ENCODE results near the gene ZFR. TPM values are rescaled to one million over a fixed set of nuclear protein-coding genes. Genes with fewer than 3 reads are reported as not detected.

The ZFR gene
- total RNA-seq, 1 donor from 2014 or later: 71.5 TPM

DNA sequence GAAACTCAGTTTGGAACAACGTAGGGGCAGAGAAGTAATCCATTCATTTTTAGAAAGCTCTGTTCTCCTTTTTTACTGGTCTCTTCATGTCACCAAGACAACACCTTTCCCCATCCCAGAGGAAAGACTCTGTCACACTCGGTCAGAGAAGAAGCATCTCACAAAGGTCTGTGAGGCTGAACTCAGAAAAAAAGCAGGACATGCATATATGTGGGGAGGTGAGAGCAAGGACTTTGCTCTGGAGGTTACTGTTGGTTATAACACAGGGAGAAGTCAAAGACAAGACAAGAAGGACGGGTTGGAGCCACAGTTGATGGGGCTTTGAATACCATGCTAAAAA is 112.6 kb downstream of the ZFR start:
- no peak for TF ChIP-seq CTCF (IDR thresholded peaks at IDR 0.05; ENCODE audit: unreplicated experiment)
- Mint-ChIP-seq H3K27me3 (ENCODE audit: low read depth) (no peaks in the 10 kb centered on the region), H3K9me3 (peaks cover 26% of the 10 kb centered on the region), H3K4me3 (no peak overlapping the region), H3K27ac (peak overlapping the region; percentile 65), H3K36me3 (no peaks in the 10 kb centered on the region), H3K4me1 (peaks cover 15% of the 10 kb centered on the region)
- no peak for DNase-seq (ENCODE audit: low spot score in 2 of 2, unreplicated experiment in 2 of 2)

DNA sequence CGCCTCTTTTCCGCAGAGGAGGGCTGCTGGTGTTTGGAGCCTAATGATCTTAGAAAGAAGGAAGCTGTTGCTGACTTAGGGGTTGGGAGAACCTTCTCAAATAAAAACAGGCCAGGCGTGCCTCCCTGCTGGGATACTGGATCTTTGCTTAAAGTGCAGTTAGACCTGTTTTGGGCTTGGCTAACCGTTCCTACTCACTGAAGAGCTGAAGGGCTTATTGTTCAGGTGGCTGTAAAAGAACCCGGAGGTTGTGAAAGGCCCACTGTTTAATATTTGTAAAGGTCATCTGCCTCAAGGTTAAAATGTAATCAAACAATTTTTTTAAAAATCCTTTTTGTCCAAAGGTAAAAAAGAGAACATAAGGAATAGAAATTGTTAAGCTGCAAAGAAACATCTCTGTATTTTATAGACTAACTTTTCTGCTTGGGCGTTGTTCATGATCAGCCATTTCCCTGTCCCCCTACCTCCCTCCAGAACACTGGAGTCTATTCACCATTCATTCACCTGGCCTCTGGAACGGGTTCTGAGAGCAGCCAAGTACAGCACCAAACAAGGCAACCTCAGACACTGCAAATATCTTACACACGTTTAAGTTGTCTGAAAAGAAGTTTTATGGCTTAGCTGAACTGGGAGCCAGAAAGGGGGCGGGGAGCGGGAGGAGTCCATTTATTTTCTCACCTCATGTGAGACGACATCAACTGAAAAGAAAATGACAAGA is 113.2 kb downstream of the ZFR start:
- DNase-seq (ENCODE audit: low spot score in 2 of 2, unreplicated experiment in 2 of 2): no peak
- no peaks in the 10 kb centered on the region for H3K27me3 Mint-ChIP-seq (ENCODE audit: low read depth)
- H3K4me3 Mint-ChIP-seq: no peak overlapping the region
- H3K4me1 Mint-ChIP-seq: peaks cover 15% of the 10 kb centered on the region
- no peaks in the 10 kb centered on the region for H3K36me3 Mint-ChIP-seq
- H3K9me3 Mint-ChIP-seq: peaks cover 22% of the 10 kb centered on the region
- no peak for TF ChIP-seq CTCF (IDR thresholded peaks at IDR 0.05; ENCODE audit: unreplicated experiment)
- peak overlapping the region; percentile 65 for H3K27ac Mint-ChIP-seq

GRCh38 chr5:32330126-32330971 is 114.2 kb downstream of the ZFR start:
- H3K9me3 Mint-ChIP-seq: peaks cover 12% of the 10 kb centered on the region
- H3K36me3 Mint-ChIP-seq: no peaks in the 10 kb centered on the region
- no peak overlapping the region for H3K4me3 Mint-ChIP-seq
- TF ChIP-seq CTCF (IDR thresholded peaks at IDR 0.05; ENCODE audit: unreplicated experiment): no peak
- H3K27ac Mint-ChIP-seq: no peak overlapping the region
- H3K4me1 Mint-ChIP-seq: peaks cover 15% of the 10 kb centered on the region
- DNase-seq (ENCODE audit: low spot score in 2 of 2, unreplicated experiment in 2 of 2): no peak
- no peaks in the 10 kb centered on the region for H3K27me3 Mint-ChIP-seq (ENCODE audit: low read depth)

DNA sequence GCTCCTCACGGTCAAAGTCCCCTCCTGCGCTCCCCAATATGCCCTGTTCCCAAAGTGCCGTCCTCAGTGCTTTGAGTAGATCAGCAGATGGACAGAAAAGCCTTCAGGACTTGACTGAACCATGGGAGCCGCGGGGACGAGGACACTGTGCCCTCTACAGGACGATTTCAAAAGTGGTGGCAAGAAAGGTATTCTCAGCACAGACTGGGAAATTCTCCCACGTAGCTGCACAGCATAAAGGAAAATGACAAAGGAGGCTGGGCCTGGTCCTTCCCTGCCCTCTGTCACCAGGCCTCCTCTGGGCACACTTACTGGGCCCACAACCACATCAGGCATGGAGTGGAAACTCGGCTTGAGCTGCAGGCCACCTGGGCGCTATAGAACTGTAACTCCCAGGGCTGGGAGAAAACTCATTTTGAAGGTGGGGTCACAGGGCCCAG is 115.1 kb downstream of the ZFR start:
- Mint-ChIP-seq H3K27ac (no peak overlapping the region), H3K4me3 (no peak overlapping the region), H3K9me3 (peaks cover 3% of the 10 kb centered on the region), H3K27me3 (ENCODE audit: low read depth) (no peaks in the 10 kb centered on the region), H3K36me3 (no peaks in the 10 kb centered on the region), H3K4me1 (peaks cover 15% of the 10 kb centered on the region)
- TF ChIP-seq CTCF (IDR thresholded peaks at IDR 0.05; ENCODE audit: unreplicated experiment): no peak
- no peak for DNase-seq (ENCODE audit: low spot score in 2 of 2, unreplicated experiment in 2 of 2)

DNA sequence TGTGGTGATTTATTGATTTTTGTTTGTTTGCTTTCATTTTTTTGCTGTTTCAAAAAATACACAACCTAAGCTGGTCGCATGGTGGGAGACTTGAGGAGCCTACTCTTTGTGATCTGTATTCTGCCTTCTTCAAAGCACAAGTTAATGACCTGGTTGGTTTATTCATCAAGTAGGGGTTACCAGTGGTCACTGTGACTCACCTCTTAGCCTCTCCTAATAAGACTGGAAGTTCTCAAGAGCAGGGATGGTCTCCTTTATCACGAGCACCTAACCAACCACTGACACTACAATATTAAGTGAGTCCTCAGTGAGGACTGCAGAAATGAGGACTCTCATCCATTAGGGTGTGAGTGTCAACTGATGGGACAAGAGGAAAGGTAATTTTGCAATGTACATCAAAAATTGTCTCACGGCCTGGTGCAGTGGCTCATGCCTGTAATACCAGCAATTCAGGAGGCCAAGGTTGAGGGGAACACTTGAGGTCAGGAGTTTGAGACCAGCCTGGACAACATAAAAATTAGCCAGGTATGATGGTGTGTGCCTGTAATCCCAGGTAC is 118.2 kb downstream of the ZFR start:
- DNase-seq (ENCODE audit: low spot score in 2 of 2, unreplicated experiment in 2 of 2): no peak
- H3K27ac Mint-ChIP-seq: no peak overlapping the region
- H3K4me3 Mint-ChIP-seq: no peak overlapping the region
- H3K36me3 Mint-ChIP-seq: peaks cover 5% of the 10 kb centered on the region
- TF ChIP-seq CTCF (IDR thresholded peaks at IDR 0.05; ENCODE audit: unreplicated experiment): no peak
- H3K4me1 Mint-ChIP-seq: peaks cover 8% of the 10 kb centered on the region
- H3K27me3 Mint-ChIP-seq (ENCODE audit: low read depth): no peaks in the 10 kb centered on the region
- H3K9me3 Mint-ChIP-seq: peaks cover 6% of the 10 kb centered on the region

Measured in mesothelial cell of epicardium (in vitro differentiated cells).